ENCODE measurements around the gene ICAM2. TPM values are rescaled to one million over a fixed set of nuclear protein-coding genes. Genes with fewer than 3 reads are reported as not detected.

The ICAM2 gene
- total RNA-seq, 4 donors from 2014 or later = 6.4 to 24.3 (median 9.3) TPM; not detected in 1

GRCh38 chr17:64058621-64059020 lies 38.2 kb upstream of the ICAM2 start:
- no peak overlapping the region for H3K27ac ChIP-seq

GRCh38 chr17:64057701-64058263 lies 37.3 kb upstream of the ICAM2 start:
- TF ChIP-seq POLR2A (IDR thresholded peaks at IDR 0.05) (no peak), EP300 (IDR thresholded peaks at IDR 0.05; ENCODE audit: low read depth) (no peak), POLR2AphosphoS5 (IDR thresholded peaks at IDR 0.05) (no peak), CTCF (IDR thresholded peaks at IDR 0.05) (no peak)
- H3K4me1 ChIP-seq = peaks cover 0 to 5% (median 0%) of the 10 kb centered on the region in 4 donors
- no peaks in the 10 kb centered on the region for H3K27me3 ChIP-seq
- no peak for DNase-seq
- in situ Hi-C loops (cut with MboI; ENCODE audit: low pct_ligation_motif_present in 1 of 4, low pct_unique_long_range_greater_than_20kb in 1 of 4, low sequenced_read_pairs in 3 of 4) (loop anchor here in 1 of 4 donors (25.0 kb wide), 1 partner anchor 230 kb away; no protein-coding TSS in a partner anchor), intact Hi-C loops (cut with DNase I; ENCODE audit: low total_unique reads) (no loop called here)
- 97 to 100% methylated on average over 4 to 9 of the region's 9 CpGs for whole genome bisulfite sequencing, 2 donors (ENCODE audit: low coverage in 1 of 2)
- no peak overlapping the region for H3K27ac ChIP-seq
- H3K4me3 ChIP-seq = no peak overlapping the region
- H3K36me3 ChIP-seq = peaks cover 0 to 39% (median 6%) of the 10 kb centered on the region in 4 donors
- no peaks in the 10 kb centered on the region for H3K9me3 ChIP-seq

More at GRCh38 chr17:64058621-64059020, 38.2 kb upstream of the ICAM2 start:
- Histone ChIP-seq H3K27me3 (no peaks in the 10 kb centered on the region), H3K4me1 (peaks cover 0 to 10% (median under 1%) of the 10 kb centered on the region in 4 donors), H3K36me3 (peaks cover 0 to 33% (median 6%) of the 10 kb centered on the region in 4 donors), H3K4me3 (no peak overlapping the region), H3K9me3 (no peaks in the 10 kb centered on the region)
- intact Hi-C loops (cut with DNase I; ENCODE audit: low total_unique reads) = no loop called here
- in situ Hi-C loops (cut with MboI; ENCODE audit: low pct_ligation_motif_present in 1 of 4, low pct_unique_long_range_greater_than_20kb in 1 of 4, low sequenced_read_pairs in 3 of 4) = loop anchor here in 1 of 4 donors (25.0 kb wide), 1 partner anchor 229 kb away; no protein-coding TSS in a partner anchor
- TF ChIP-seq POLR2AphosphoS5 (IDR thresholded peaks at IDR 0.05) (no peak), CTCF (IDR thresholded peaks at IDR 0.05) (no peak), EP300 (IDR thresholded peaks at IDR 0.05; ENCODE audit: low read depth) (no peak), POLR2A (IDR thresholded peaks at IDR 0.05) (no peak)
- DNase-seq = no peak
- WGBS, 2 donors (ENCODE audit: low coverage in 1 of 2) = 92 to 96% methylated on average over 5 of the region's 5 CpGs

- intact Hi-C loops (cut with DNase I; ENCODE audit: low total_unique reads) (no loop called here), in situ Hi-C loops (cut with MboI; ENCODE audit: low pct_ligation_motif_present in 1 of 4, low pct_unique_long_range_greater_than_20kb in 1 of 4, low sequenced_read_pairs in 3 of 4) (loop anchor here in 1 of 4 donors (25.0 kb wide), 1 partner anchor 231 kb away; no protein-coding TSS in a partner anchor)
- no peaks in the 10 kb centered on the region for H3K9me3 ChIP-seq
- TF ChIP-seq EP300 (IDR thresholded peaks at IDR 0.05; ENCODE audit: low read depth) = no peak
- TF ChIP-seq CTCF (IDR thresholded peaks at IDR 0.05) = no peak
- TF ChIP-seq POLR2A (IDR thresholded peaks at IDR 0.05) = no peak
- no peak for TF ChIP-seq POLR2AphosphoS5 (IDR thresholded peaks at IDR 0.05)
- peaks cover 0 to 5% (median 0%) of the 10 kb centered on the region in 4 donors for H3K4me1 ChIP-seq
- H3K4me3 ChIP-seq = no peak overlapping the region
- DNase-seq = peak; percentile 27
- H3K36me3 ChIP-seq = peaks cover 0 to 45% (median 9%) of the 10 kb centered on the region in 4 donors
- 66% methylated on average over 12 of the region's 12 CpGs; no CpG with 5 or more reads in 1 of the 2 donors for WGBS, 2 donors (ENCODE audit: low coverage in 1 of 2)
- no peak overlapping the region for H3K27ac ChIP-seq
- no peaks in the 10 kb centered on the region for H3K27me3 ChIP-seq
Observed at GRCh38 chr17:64056269-64057005, 36.0 kb upstream of the ICAM2 start.
